Epithelial cell of prostate (primary cell): Measurements from ENCODE around the gene MAS1L.
"Not testable (repeated sequence)": the region's sequence is repeated elsewhere in the genome, so short reads cannot be mapped to it uniquely, and the experiment has no call there.

Experiments used
- DNase-seq: peaks from one replicate; pipeline ENCODE4 v3.0.0-alpha.2; 2011; ENCODE audit warnings: low read depth, low spot score
- H3K27ac ChIP-seq: fragments of 450-650 bp; 2 replicates; pipeline ENCODE4 v1.5.1; 2017; ENCODE audit warnings: mild to moderate bottlenecking

MAS1L gene

DNA sequence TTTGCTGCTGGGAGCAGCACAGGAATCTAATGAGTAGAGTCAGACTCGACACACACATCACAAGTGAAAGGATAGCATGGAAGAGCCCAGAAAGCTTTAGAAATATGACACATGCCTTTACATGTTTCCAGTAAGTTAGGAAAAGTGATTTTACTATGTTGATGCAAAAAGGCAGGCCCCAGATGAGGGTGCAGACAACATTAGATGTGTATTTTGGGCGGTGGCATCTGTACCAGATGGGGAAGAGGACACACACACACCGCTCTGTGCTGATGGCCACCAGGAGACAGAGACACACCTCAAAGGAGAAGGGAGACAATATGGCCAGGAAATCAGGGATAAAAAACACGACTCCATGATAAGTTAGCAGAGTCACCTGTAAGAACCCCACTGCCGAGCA lies 625 bp downstream of the MAS1L start:
- DNase-seq = no peak
- no peak overlapping the region for H3K27ac ChIP-seq

GRCh38 chr6:29486577-29486976 lies 1.2 kb downstream of the MAS1L start:
- H3K27ac ChIP-seq = no peak overlapping the region
- DNase-seq = no peak

- DNase-seq = no peak
- H3K27ac ChIP-seq = no peak overlapping the region
These were observed 4.0 kb downstream of the MAS1L start for GRCh38 chr6:29483735-29484134.

GRCh38 chr6:29483186-29483585 lies 4.6 kb downstream of the MAS1L start:
- H3K27ac ChIP-seq = no peak overlapping the region
- no peak for DNase-seq

DNA sequence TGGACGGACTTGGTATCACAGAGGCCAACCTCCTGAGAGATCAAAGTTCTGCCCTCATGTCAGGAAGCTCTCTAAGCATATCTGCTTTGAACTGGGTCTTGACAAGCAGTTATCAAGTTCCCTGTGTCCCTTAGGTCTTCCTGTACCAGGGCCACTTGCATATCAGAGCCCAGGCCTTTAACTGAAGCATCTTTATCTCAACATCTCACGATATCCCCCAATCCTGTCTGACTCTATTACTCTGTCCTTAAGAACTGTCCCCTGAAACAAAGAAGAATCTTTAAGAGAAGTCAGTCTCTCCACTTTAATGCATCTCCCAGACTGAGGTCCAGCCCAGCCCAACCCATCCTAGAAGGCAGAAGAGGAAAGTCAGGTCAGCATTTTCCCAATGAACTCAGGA lies 8.2 kb downstream of the MAS1L start:
- no peak overlapping the region for H3K27ac ChIP-seq
- DNase-seq = no peak

DNA sequence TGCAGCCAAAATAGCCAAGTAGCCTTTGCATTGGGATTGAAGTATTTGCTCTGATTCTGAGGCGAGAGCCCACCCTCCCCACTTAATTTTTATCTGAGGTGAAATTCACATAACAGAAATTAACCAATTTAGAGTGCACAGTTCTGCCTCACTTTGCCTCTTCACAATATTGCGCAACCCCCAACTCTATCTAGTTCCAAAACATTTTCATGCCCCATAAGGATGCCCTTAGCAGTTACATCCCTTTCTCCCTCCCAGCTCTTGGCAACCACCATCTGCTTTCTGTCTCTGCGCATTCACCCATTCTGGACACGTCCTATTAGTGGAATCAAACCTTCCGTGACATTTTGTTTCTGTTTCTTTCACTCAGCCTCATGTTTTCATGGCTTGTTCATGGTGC lies 9.0 kb downstream of the MAS1L start:
- no peak for DNase-seq
- H3K27ac ChIP-seq = no peak overlapping the region

DNA sequence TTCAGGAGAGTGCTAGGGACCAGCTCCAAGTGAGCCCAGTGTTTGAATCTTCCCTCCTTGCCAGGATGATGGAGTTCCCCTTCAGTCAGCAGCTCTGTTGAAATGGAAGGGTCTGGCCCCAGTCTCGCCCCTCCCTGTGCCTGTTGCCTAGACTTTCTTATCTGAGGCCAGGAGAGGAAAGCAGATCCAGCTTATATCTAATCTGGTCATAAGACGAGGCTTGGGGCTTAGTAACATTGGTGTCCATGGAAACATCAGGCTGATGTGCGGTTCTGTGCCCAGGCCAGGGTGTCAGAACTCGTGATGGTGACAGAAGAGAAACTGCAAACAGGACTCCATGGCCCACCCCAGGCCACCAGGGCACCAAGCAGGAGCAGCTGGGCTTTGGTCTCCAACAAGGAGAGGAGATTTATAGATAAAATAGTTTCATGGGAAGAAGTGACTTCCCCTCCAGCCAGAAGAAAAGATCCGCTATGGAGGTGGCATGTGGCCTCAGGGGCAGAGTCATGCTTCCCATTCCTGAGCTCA lies 9.8 kb downstream of the MAS1L start:
- H3K27ac ChIP-seq = no peak overlapping the region
- no peak for DNase-seq

DNA sequence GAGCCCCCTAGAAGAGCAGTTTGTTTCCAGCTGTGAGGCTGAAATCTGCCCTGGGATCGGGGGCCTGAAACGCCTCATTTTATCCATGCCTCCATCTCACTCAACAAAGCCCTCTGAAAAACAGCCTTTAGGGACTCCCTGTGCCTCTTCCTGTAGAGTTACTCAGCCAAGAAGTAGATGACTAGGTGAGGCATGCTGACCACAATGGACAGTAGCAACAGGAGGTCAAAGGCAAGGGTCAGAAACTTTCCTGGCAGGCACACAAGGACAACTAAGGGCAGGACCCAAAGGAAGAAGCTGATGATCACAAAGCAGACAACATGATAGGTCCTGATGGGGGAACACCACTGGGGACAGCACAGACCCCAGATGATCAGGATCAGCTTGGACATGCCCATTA lies 12.8 kb downstream of the MAS1L start:
- no peak for DNase-seq

DNA sequence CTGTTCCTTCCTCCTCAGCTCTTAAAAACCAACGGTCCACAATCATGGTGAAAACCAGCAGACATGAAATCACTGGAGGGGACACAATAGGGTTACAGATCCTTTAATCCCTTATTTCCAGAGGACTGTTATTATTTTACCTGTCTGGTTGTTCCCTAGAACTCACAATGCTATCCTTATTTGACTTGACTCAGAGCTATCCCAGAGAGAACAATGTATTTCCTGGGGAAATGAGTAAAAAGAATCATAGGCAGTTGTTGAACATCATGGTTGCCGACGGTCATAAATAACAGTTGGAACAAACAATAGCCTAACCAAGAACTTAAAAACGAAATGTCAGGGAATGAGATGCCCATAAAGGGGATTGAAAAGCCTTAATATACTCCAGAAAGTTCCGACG lies 21.5 kb downstream of the MAS1L start:
- DNase-seq = no peak
- no peak overlapping the region for H3K27ac ChIP-seq

More for the DNA sequence above, 12.8 kb downstream of the MAS1L start:
- H3K27ac ChIP-seq = no peak overlapping the region

DNA sequence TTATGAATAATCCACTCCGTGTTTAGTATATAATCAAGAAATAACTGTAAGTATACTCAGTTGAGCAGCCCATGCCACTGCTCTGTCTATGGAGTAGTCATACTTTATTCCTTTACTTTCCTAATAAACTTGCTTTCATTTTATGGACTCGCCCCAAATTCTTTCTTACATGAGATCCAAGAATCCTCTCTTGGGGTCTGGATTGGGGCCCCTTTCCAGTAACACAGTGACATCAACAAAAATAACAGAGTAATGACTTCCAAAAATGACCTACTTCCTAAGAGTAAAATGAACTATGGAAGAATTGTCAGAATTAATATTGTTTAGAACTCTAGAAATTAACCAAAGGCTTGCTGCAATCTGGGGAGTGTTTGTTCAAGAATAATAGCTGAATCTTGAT lies 22.0 kb downstream of the MAS1L start:
- H3K27ac ChIP-seq = no peak overlapping the region
- no peak for DNase-seq

DNA sequence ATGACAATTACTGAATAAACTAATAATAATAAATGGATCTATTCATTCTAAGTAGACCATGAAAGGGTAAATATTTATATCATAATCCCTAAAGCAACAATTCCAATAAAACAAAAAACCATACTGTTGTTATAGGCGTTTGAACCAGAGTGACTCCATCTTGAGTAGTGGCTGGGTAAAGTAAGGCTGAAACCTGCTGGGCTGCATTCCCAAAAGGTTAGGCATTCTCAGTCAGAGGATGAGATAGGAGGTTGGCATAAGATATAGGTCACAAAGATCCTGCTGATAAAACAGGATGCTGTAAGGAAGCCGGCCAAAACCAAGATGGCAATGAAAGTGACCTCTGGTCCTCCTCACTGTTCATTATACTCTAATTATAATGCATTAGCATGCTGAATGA lies 22.5 kb downstream of the MAS1L start:
- no peak overlapping the region for H3K27ac ChIP-seq
- peak; percentile 39 for DNase-seq

- DNase-seq = no peak
- no peak overlapping the region for H3K27ac ChIP-seq
These were observed 25.7 kb downstream of the MAS1L start for GRCh38 chr6:29462022-29462421.

GRCh38 chr6:29461021-29461814 lies 26.5 kb downstream of the MAS1L start:
- H3K27ac ChIP-seq = no peak overlapping the region
- DNase-seq = no peak

DNA sequence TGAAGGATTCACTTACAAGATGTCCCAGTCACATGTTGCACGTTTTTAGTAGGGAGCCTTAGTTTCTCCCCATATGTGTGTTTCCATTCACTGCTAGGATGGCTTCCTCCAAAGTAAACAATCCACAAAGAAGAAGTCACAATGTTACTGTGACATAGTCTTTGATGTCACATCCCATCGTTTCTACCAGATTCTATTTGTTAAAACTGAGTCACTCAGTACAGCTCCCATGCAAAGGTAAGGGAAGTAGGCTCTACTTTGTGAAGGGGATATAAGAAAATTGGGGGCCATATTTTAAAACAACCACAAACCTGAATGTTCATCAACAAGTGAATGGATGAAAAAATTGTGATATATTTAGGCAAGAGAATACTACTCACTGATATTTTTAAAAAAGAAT lies 30.8 kb downstream of the MAS1L start, which contains the start of the genes OR11A1 and OR2H1:
Gene OR11A1, minus strand, starts transcription at position 101 of the 400 bp plus-strand sequence. CDS start 29,430 bp downstream, outside the sequence.
Gene OR2H1, plus strand, starts transcription at position 185 of the 400 bp plus-strand sequence. CDS start 4,615 bp downstream, outside the sequence.
- DNase-seq = no peak

GRCh38 chr6:29451471-29452193 lies 36.1 kb downstream of the MAS1L start:
- H3K27ac ChIP-seq = peak overlapping the region; percentile 7
- DNase-seq = peak; percentile 74

More for the DNA sequence above, 30.8 kb downstream of the MAS1L start, which contains the start of the genes OR11A1 and OR2H1:
- no peak within 1 kb of the TSS for H3K27ac ChIP-seq

GRCh38 chr6:29447670-29448069 lies 40.1 kb downstream of the MAS1L start:
- DNase-seq = no peak
- H3K27ac ChIP-seq = no peak overlapping the region

DNA sequence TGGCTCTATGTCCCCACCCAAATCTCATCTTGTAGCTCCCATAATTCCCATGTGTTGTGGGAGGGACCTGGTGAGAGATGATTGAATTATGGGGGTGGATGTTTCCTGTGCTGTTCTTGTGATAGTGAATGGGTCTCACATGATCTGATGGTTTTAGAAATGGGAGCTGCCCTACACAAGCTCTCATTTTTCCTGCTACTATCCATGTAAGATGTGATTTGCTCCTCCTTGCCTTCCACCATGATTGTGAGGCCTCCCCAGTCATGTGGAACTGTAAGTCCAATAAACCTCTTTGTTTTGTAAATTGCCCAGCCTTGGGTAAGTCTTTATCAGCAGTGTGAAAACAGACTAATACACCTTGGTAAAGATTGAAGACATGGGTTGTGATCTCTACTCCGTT lies 43.7 kb downstream of the MAS1L start:
- not testable (repeated sequence) for DNase-seq, H3K27ac ChIP-seq

- no peak for DNase-seq
- H3K27ac ChIP-seq = no peak overlapping the region
These were observed 45.0 kb downstream of the MAS1L start for GRCh38 chr6:29442719-29443118.

DNA sequence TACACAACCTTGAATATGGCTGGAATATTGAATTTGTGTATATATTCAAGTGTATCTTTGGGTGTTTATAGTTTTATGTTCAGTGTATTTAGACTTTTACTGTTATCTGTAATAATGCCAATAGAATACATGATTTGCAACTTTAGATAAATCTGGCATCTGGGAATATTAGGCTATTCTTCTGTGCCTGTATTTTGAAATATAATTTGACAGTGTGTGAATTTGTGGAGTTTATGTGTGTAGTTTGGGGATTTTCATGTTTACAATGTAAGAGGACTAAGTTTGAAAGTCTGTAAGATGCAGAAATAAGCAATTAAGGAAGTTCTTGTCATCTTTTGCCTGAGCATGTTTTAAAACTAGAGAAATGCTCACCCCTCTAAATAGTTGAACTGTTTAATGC lies 48.8 kb downstream of the MAS1L start, which contains the start of gene OR10C1:
Gene OR10C1, plus strand, starts transcription at position 301 of the 400 bp plus-strand sequence. CDS start 710 bp downstream, outside the sequence.
- DNase-seq = no peak
- H3K27ac ChIP-seq = no peak within 1 kb of the TSS

DNA sequence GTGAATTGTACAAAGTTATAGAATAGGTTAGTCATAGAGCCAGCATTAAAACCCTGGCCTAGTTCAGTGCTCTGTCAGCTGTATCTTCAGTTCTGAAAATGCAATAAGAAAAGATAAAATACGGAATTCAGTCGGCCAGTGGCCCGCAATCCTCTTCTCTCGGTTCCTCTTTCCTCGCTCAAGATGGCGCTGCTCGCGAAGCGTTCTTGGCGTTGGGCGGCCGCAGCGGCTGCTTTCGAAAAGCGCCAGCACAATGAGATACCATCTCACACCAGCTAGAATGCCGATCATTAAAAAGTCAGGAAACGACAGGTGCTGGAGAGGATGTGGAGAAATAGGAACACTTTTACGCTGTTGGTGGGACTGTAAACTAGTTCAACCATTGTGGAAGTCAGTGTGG lies 51.0 kb downstream of the MAS1L start:
- H3K27ac ChIP-seq, DNase-seq: not testable (repeated sequence)
